Pulmonary artery endothelial cell (primary cell): ENCODE measurements around the gene SLC35D2. TPM values are rescaled to one million over a fixed set of nuclear protein-coding genes. Genes with fewer than 3 reads are reported as not detected.
"Not testable (repeated sequence)": the region's sequence is repeated elsewhere in the genome, so short reads cannot be mapped to it uniquely, and the experiment has no call there.

ENCODE experiments used
- DNase-seq: peaks from one replicate; pipeline ENCODE4 v3.0.0-alpha.2; 2011; ENCODE audit warnings: low read depth, low spot score
- total RNA-seq: library from RNA; depleted of rRNA; stranded (reverse); fragments of >200 nt; gene quantifications from 2 replicates; pipeline ENCODE4 v1.2.3, GENCODE V29; 2014

Gene SLC35D2
- total RNA-seq, 1 donor from 2014 or later: 20.9 TPM

DNA sequence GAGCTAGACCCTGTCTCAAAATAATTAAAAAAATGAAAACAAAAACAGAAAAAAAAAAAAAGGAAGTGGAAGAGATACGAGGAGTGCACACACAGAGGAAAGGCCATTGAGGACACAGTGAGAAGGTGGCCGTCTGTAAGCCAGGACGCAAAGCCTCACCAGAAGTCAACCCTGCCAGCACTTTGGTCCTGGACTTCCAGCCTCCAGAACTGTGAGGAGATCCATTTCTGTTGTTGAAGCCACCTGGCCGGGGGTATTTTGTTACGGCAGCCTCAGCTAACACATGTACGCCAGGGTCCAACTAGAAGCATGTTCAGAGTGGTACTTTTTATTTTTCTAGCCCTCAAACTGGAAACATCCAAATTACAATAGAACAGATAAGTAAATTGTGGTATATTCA, 21.8 kb downstream of the SLC35D2 start:
- DNase-seq: no peak

DNA sequence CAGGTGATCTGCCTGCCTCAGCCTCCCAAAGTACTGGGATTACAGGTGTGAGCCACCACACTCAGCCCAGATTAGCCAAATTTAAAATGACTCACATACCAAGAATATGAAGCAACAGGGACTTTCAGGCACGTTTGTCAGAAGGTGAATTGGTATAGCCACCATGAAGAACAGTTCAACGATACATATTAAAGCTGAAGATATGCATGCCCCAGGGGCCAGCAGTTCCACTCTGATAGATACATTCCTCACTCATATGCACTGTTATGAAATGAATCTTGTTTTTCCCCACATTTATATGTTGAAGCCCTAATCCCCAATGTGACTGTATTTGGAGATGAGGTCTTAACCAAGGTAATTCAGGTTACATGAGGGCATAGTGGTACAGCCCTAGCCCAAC, 22.5 kb downstream of the SLC35D2 start:
- DNase-seq: no peak

DNA sequence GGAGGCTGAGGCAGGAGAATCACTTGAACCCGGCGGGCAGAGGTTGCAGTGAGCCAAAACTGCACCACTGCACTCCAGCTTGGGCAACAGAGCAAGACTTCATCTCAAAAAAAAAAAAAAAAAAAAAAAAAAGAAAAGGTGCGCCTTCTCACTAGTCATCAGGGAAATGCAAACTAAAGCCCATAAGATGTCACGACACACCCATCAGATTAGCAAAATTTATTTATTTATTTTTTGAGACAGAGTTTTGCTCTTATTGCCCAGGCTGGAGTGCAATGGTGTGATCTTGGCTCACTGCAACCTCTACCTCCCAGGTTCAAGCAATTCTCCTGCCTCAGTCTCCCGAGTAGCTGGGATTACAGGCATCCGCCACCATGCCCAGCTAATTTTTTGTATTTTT, 23.0 kb downstream of the SLC35D2 start:
- not testable (repeated sequence) for DNase-seq

DNA sequence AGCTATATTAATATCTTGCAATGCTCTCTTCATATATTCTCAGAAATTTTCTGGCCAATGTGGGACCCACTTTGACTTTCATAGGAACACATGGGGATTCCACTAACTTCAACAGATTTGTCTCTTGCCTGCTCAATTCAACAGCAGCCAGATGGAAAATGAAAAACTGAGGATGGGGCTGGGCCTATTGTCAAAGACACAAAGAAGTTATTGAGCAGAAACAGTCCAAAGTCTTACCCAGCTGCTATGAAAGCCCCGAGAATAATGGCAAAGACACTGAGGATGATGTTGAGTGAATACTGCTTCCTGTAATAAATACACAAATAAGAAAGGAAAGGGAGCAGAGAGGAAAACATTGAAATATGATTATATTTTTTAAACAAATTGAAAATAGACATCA, 32.6 kb downstream of the SLC35D2 start:
- DNase-seq: no peak

DNA sequence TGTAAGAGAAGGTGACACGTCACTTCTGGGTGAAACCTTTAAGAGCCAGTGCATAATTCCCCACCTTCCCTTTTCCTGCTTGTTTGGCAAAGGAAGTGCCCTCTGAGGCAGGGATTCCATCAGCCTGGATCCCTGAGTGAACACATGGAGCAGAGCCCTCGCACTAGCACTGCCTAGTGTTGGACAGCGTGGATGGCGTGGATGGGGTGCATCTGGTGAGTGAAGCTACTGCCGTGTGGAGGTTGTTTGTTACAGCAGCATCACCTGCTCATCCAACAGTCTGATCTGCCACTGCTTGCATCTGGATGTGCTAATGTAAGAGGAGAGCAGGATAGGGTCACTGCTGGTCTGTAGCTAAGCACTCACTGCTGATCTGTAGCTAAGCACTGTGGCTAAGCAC, 35.2 kb downstream of the SLC35D2 start:
- no peak for DNase-seq

DNA sequence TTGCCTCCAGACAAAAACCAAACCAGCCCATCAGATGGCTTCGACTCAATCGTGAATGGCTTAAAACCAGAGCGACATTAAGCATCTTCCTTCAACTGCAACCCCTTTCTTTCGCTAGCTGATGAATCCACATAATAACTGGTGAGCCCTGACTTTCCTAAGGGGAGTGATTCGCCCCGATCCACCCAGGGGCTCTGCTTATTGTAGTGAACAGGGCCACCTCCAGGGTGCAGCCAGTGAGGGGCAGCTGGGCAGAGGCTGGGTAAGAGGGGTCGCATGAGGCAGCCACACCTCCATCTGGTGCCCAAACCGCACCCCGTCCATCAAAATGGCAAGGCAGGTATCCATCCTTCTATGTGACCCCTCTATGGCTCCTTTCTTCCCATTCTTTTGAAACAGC, 38.0 kb downstream of the SLC35D2 start:
- no peak for DNase-seq

DNA sequence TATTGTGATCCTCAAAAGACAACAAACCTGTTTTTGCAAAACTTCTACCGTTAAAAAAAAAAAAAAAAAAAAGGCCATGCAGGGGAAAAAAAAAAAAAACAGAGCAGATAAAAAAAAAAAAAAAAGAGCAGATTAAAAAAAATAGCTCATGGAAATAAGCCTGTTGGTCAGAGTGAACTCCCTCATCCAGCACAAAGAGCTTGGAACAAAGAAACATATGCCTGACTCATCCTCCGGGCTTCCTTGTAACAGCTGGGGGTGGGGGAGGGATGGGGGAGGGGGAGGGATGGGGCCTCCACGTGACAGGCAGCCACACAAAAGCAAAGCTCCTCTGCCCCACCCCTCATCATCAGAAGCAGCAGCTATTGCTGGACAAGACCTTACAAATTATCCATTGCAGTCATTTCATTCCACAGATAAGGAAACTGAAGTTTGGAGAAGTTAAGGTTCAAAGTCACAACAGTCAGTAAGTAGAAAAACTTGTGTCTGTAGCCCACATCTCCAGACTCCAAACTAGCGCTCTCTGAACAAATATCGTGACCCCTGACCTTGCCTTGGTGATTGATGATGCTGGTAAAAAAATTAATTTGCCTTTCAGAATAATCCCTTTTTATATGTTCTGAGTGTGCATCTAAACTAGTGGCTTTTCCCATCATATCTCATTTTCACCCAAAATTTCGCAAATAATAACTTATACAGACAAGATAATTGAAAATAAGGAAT, 38.9 kb downstream of the SLC35D2 start:
- peak; percentile 93 for DNase-seq

DNA sequence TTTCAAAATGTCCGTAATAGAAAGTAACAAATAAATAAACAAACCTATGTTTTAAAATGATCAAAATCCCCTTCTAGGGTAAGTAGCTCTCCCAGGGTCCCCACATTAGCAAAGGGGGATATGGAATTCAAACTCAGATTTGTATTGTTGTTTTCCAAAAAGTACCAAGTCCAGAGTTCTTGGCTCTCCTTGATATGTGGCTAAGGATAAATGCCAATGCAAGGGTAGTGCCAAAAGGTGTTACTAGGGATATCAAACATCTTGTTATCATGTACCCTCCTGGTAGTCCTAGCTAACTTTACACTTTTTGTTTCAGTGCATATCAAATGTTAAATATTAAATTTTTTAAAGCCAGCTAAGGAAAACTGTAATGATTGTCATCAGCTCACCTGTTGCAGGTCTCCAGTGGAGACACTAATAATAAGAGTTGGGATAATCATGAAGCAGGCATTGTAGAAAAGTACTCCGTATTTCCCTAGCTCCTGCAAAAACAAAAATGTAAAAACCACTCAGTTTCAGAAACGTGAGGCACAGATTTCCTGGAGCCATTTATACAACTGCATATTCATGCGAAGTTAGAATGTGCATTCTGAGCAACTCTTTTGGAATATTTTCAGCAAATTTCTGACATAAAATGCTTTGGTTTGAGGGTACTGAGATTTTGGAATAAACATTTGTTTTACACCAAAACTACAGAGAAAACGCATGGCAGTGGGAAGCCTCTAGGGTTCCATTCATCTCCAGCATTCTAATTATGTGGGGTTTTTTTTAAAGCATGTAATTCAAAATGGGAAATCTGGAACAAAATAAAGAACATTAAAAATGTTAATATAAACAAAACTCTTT, 39.8 kb downstream of the SLC35D2 start:
- no peak for DNase-seq

DNA sequence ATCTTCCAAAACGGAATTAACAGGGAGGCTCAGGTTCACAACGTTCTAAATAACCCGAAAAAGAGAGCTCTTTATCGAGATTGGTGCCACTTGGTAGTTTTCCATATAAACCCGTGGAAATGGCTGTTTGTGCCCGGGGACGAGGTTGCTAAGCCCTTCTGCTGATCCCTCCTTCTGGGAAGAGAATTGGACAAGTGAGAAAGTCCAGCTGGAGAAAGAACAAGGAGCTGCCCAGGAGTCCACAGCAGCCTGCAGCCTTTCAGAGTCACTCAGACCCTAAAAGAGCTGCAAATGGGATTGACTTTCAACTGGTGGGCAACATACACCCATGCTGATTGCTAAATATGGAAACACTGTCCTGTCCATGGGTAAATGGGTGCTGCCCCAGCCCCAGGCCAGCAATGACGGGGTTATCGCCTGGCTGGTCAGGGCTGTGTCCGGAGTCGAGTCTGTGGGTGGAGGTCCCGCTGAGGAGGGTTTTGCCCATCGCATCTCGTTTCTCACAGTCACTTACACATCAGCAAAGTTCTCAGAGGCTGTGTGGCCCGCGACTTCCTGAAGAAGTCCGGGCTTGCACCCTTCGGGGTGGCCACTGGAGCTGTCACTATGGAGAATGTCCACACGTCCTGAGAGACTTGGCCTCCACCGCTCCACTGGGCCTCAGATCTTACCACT, 40.8 kb downstream of the SLC35D2 start:
- no peak for DNase-seq

DNA sequence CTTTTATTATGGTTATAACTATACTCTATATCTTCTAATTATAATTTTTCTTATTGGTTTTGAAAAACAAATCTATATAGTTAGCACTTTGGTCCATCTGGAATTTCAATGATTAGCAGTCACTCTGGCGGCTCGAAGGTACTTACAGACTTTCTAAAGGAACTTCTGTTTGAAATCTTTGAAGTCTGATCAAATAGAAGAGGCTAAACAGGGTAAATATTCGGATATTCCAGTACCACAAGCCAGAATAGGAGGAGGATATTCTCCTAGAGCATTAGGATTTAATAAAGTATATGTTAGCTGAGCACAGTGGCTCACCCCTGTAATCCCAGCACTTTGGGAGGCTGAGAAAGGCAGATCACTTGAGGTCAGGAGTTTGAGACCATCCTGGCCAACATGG, 42.8 kb downstream of the SLC35D2 start:
- no peak for DNase-seq

DNA sequence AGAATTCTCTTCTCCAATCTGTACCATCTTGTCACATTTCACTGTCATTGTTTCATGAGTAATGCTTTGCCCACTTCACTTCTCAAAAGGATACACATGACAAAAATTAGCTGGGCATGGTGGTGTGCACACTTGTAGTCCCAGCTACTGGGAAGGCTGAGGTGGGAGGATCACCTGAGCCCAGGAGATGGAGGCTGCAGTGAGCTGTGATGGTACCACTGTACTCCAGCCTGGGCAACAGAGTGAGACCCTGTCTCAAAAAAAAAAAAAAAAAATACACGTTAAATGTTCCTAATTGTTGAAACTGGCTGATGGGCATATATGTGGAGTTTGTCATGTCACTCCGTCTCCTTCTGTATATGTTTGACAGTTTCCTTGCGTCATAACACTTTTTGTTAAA, 45.2 kb downstream of the SLC35D2 start:
- no peak for DNase-seq

DNA sequence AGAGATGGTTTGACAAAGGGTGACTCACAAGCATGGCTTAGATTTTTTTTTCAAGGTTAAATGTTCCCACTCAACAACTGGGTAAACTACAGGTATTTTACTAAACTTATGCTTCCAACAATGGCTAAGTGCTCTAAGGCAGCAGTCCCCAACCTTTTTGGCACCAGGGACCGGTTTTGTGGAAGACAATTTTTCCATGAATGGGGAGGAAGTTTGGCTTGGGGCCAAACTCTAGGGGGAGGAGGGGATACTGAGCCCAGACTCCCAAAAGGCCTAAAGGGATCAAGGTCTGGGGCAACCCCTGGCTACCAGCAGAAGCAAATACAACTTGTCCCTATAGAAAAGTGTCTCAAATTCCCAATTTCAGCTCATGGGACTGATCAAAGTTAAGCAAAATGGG, 49.6 kb downstream of the SLC35D2 start:
- no peak for DNase-seq

DNA sequence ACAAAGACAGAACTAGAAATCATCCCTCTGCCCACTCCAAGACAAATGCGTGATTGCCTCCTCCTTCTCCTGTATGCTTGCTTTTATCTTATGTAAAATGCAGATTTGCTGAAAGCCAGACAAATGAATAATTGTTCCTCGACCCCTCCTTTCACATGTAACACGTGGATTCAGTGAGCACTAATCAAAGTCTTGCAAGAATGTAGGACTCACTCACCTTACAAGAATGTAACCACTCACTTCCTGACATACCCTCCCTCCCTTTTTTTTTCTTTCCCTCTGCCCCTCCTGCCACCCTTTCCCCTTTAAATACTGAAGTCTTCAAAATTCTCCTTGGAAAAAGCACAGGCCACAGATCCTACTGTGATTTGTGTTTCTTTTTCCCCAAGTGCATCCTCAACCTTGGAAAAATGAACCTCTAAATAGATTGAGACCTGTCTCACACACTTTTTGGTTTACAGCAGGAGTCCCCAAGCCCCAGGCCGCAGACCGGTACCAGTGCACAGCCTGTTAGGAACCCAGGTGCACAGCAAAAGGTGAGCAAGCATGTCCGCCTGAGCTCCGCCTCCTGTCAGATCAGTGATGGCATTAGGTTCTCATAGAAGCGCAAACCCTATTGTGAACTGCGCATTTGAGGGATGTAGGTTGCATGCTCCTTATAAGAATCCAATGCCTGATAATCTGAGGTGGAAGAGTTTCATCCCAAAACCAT, 52.1 kb downstream of the SLC35D2 start:
- DNase-seq: no peak

DNA sequence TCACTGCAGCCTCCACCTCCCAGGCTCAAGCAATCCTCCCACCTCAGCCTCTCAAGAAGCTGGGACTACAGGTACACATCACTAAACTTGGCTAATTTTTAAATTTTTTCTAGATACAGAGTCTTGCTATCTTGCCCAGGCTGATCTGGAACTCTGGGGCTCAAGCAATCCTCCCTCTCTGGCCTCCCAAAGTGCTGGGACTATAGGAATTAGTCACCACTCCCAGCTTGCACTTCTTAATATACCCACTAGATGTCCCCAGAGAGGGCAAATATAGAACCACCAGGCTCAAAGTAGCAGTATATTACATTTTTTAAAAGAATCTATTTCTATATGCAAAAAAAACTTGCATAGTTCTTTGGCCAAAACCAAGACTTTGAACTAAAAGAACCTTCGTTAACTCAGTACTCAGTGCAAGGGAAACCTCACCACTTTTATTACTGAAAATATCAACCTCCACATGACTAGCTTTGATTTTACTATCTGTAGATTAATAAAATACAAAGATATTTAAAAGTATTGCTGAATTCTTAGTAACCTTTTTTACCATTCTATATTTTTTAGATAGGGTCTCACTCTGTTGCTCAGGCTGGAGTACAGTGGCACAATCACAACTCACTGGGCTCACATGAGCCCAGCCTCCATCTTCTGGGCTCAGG, 55.7 kb downstream of the SLC35D2 start:
- DNase-seq: no peak

DNA sequence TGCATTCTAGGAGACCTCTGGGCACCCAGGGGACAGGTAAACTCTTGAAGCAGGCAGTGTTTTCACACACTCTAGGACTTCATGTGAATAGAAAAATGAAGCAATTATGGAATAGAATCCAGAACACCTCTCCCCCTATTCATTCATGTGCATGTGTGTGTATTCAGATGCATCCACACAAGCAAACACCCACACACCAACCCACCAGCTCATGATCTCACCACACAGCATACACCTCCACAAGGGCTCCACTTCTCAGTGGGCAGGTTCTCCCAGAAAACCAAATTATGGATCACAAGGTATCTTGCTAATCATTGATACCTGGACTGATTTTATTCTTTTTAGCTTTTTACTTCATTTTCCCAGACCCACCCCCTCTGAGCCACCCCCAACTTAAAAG, 60.3 kb downstream of the SLC35D2 start:
- DNase-seq: no peak

DNA sequence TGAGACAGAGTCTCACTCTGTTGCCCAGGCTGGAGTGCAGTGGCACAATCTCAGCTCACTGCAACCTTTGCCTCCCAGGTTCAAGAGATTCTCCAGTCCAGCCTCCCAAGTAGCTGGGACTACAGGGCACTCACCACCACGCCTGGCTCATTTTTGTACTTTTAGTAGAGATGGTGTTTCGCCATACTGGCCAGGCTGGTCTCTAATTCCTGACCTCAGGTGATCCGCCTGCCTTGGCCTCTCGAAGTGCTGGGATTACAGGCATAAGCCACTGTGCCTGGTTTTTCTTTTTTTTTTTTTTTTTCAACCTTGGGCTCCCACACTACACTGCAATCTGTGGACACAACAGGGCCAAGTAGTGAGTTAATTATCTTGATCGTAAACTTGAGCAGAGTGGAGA, 60.8 kb downstream of the SLC35D2 start:
- DNase-seq: not testable (repeated sequence)

DNA sequence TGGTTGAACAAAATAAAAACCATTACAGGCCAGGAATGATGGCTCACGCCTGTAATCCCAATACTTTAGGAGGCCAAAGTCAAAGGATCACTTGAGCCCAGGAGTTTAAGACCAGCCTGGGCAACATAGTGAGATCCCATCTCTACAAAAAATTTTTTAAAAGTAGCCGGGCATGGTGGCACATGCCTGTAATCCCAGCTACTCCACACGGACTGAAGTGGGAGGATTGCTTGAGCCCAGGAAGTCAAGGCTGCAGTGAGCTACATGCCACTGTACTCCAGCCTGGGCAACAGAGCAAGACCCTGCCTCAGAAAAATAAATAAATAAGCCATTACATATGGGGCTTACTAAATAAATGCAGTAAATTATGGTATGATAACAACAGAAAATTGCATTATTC, 61.3 kb downstream of the SLC35D2 start:
- not testable (repeated sequence) for DNase-seq

DNA sequence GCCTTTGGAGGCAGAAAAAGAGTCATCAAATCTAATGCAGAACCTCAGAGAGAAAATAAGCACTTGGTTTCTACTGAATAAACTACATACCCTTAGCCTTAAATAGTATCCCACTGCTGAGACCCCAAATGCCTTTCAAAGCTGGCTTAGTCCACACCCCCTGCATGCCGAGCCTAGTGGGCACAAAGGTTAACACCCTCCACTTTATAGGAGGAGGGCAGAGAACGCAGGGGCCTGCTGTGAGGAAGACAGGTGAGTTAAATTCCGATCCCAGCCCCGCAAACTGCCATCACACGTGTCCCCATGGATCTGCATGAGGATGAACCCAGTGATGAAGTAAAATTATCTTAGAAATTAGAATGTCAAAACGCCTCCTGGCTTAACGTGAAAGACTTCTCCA, 62.0 kb downstream of the SLC35D2 start:
- DNase-seq: no peak

DNA sequence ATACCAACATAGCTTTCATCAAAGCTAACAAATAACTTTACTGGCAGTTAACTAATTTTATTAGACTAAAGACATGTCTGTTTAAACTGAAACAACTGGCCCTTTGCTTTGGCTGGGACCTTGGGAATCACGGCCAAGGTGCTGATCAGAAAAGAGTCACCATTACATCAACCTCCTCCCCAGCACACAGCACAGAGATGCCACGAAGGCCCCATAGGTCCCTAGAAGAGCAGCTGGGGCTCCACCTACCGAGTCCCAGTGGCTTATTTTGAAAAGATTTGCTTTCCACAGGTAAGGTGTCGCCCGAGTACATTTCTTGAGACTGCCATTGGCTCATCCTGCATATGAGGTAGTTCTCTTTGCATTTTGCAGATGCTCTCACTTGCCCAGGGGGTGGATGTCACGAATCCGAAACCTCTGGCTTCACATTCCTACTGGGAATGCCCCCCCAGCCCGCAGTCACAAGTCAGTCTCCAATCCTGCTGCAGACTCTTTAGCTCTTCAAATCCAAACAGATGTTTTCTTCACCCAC, 62.7 kb downstream of the SLC35D2 start:
- DNase-seq: no peak

DNA sequence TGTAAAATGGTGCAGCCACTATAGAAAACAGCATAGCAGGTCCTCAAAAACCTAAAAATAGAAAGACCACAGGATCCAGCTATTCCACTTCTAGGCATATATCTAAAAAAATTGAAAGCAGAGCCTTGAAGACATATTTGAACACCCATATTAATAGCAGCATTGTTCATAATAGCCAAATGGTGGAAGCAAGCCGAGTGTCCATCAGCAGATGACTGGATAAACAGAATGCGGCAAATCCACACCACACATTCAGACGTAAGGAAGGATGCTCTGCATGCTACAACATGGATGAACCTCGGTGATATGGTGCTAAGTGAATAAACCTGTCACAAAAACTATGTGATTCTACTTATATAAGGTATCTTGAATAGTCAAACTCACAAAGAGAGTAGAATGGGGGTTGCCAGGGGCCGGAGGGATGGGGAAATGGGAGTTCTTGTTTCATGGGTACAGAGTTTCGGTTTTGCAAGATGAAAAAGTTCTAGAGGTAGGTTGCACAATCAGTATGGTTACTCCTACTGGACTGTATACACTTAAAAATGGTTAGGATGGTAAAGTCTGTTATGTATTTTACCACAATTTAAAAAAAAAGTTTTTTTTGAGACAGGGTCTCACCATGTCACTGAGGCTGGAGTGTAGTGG, 64.5 kb downstream of the SLC35D2 start:
- no peak for DNase-seq
